ENCODE measurements around the gene PARS2.

PARS2 gene

DNA sequence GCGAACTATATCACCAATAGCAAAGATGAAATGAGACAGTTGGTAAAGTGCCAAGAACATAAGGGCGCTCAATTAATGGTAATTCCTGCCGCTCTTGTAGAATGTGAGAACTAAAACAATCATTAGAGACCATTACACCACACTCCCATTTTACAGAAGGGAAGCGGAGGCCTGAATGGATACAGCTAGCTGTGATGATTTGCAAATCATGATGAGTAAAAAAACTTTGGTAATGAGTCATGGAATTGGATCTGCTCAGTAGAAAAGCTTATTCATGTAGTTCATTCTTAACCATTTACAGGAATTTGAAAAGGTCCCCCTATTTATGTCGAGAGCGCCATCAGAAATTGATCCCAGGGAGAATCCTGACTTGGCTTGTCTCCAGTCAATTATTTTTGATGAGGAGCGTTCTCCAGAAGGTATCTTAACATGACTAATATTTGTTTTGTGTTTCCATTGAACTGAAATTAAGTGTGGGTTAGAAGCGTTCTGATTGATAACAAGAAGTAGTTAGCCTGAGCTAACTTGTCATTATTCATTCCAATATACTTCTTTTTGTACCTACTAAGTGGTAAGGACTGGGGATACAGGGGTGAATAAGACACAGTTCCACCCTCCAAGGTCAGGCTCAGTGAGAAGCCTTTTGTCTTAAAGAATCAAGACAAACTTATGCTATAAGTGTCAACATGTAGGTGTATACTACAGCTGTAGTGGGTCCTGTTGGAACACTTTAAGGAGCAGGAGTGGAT is 47.9 kb downstream of the PARS2 start:
- DNase-seq, result no peak

DNA sequence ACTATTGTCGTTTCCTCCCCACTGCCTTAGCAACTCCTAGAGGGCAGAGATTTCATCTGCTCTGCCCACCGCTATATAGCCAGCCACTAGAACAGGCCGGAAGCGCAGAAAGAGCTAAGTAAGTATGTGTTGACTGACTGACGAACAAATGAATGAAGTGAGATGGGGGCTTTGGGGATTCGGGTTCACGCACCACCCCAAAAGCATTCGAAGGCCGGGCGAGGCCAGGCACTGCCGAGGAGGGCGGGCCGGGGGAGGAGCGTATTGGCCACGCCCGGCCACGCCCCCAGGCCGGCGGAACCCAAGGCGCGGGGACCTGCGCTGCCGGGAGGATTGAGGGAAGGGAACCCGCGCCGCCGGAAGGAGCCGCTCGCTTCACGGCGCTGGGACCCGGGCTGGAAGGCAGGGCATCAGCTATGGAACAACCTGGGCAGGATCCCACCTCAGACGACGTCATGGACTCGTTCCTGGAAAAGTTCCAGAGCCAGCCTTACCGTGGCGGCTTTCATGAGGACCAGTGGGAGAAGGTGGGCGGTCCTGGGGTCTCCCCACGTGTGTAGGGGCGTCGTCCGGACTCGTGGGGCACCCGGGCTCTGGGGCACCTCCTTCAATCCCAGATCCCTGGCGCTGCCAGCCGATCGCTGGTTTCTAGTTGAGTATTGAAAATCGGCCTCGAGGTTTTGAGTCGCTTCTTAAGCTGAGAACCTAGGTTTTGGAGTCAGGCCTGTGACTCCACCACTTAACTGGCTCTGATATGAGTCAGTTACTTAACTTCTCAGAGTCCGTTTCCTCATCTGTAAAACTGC is 48.6 kb downstream of the PARS2 start, which contains the start of gene TTC4:
Gene TTC4 (plus strand): TSS at position 369 of the 806 bp plus-strand sequence. CDS start 48 bp downstream, at position 417.
- peak; percentile 25 to 61 for DNase-seq

DNA sequence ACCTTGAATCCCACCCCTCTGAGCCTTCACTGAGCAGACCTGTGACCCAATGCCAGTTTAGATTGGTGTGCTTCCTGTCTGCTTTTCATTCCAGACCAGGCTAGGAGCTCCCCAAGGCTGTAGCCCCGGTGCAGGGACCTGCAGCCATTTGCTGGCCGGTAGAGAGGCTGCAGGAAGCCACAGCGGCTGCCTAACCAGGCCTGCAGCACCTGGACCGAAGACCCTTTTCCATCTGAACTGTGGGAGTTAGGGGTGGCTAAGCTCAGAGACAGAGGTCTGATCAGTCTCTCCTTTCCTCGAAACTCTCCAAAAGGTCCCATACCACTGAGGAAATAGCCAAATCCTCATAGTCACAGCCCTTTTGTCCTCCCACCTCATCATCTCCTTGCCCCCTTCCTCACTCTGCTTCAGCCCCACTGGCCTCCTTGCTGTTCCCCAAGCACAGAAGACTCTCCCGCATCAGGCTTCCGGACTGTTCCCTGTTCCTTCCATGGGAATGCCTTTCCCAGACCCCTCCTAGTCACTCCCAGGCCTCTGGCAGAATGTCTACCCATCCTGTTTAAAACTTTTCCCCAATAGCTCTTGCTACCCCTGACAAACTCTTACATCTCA is 49.3 kb downstream of the PARS2 start:
- no peak for DNase-seq

DNA sequence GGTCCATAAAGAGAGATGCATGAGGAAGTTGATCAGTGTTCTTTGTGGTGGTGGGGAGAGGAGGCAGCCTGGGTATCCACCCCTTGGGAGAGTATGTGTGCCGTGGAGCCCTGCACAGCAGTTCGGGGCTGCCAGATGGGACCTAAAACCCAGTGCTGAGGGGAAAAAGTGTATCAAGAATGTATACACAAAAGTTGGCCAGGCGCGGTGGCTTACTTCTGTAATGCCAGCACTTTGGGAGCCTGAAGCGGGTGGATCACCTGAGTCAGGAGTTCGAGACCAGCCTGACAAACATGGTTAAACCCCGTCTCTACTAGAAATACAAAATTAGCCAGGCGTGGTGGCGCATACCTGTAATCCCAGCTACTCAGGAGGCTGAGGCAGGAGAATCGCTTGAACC is 52.8 kb downstream of the PARS2 start:
- DNase-seq, result no peak

DNA sequence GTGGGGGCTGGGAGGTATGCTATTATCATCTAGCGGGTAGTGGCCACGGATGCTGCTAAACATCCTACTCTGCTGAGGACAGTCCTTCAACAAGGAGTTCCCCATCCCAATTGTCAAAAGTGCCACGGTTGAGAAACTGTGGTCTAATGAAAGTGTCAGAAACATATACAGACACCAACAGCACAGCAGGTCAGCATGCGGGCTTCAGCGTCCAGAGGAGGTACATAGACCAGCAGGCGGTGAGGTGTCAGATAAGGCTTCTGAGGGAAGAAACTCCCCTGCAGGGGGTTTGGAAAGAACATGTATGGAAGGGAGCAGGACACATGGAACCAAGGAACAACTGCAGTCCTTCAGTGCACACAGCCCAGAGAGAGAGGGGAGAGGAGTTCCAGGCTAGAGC is 53.5 kb downstream of the PARS2 start:
- DNase-seq, result no peak

DNA sequence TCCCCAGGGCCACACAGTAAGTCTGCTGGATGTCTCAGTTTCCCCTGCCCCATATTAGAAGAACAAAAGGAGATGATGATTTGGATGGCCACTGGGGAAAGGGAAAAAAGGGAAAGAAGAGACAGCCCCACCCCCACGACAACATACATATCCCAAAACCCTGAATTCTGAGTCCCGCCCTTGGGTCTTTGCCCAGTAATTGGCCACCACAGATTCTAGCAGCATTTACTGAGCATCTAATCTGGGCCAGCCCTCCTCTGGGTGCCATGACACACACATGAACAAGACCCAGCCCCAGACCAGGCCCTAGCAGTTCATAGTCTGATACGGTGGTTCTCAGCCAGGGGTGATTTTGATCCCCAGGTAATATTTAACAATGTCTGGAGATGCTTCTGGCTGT is 53.9 kb downstream of the PARS2 start:
- DNase-seq, result no peak

DNA sequence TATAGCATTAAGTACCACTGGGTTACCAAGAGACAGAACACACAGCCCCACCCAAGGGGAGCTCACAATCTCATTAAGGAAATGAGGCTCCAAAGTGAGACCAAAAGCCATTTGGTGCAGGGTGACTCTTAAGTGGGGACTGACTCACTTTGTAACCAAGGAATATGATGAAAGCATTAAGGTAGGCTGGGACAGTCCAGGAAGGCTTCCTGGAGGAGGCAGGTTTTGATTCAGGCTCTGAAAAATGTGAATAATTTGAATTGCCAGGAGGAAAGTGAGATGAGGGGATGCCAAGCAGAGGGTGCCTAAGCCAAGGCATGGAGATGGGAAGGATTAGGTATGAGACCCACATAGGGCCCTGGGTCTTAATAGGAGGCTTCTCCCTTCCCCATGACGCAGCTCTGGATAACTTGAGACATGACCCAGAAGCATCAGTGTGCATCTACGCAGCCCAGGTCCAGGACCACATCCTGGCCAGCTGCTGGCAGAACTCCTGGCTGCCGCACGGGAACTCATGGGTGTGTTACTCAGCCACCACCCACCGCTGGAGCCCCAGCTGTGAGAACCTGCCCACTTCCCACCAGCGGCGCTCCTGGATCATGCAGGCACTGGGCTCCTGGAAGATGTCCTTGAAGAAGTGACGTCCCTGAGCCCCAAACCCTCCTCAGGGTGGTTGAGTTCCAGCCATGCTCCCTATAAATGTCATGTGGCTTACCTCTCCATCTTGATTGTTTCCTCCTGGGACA is 54.6 kb downstream of the PARS2 start:
- DNase-seq, result no peak

DNA sequence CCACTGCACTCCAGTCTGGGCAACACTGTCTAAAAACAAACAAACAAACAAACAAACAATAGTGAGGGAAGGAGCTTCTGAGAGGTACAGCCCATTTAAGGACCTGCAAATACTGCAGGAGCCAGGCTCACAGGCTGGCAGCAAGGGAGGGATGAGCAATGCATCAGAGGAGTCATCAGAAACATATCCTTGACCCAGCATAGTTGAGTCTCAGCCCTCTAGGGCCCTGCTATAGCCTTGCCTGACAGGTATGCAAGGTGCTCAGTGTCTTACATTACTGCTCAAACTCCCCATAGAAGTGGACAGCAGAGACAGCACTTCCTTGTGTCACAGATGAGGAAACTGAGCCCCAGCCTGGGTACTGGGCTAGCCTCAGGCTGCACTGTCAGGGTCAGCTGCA is 55.9 kb downstream of the PARS2 start:
- DNase-seq, result no peak
